ENCODE measurements around the gene FAM222A. TPM values are rescaled to one million over a fixed set of nuclear protein-coding genes. Genes with fewer than 3 reads are reported as not detected.

FAM222A gene
- total RNA-seq, 3 donors from 2014 or later (not counting 1 experiment from before 2014, with no cell fraction given) = 3.1 to 6.6 (median 4.0) TPM

GRCh38 chr12:109721276-109721675 is 7.7 kb downstream of the FAM222A start:
- TF ChIP-seq, protein P1, sequence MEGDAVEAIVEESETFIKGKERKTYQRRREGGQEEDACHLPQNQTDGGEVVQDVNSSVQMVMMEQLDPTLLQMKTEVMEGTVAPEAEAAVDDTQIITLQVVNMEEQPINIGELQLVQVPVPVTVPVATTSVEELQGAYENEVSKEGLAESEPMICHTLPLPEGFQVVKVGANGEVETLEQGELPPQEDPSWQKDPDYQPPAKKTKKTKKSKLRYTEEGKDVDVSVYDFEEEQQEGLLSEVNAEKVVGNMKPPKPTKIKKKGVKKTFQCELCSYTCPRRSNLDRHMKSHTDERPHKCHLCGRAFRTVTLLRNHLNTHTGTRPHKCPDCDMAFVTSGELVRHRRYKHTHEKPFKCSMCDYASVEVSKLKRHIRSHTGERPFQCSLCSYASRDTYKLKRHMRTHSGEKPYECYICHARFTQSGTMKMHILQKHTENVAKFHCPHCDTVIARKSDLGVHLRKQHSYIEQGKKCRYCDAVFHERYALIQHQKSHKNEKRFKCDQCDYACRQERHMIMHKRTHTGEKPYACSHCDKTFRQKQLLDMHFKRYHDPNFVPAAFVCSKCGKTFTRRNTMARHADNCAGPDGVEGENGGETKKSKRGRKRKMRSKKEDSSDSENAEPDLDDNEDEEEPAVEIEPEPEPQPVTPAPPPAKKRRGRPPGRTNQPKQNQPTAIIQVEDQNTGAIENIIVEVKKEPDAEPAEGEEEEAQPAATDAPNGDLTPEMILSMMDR (IDR thresholded peaks at IDR 0.05) = no peak
- H3K4me1 ChIP-seq (ENCODE audit: control insufficient read depth, insufficient read depth, low read length) = no peaks in the 10 kb centered on the region
- Mint-ChIP-seq H3K27me3 (ENCODE audit: low read depth in 2 of 2) (peaks cover 14 to 18% of the 10 kb centered on the region in 2 donors), H3K9me3 (no peaks in the 10 kb centered on the region), H3K27ac (no peak overlapping the region), H3K36me3 (no peaks in the 10 kb centered on the region), H3K4me3 (no peak overlapping the region), H3K4me1 (peaks cover 0 to 4% of the 10 kb centered on the region in 2 donors)
- no peak overlapping the region for H3K27ac ChIP-seq (ENCODE audit: low read length)
- no peaks in the 10 kb centered on the region for H3K9me3 ChIP-seq (ENCODE audit: control insufficient read depth, insufficient read depth, low read length)
- WGBS (ENCODE audit: insufficient coverage) = 94% methylated on average over 10 of the region's 10 CpGs
- no peak overlapping the region for H3K4me3 ChIP-seq (ENCODE audit: low read length)
- DNase-seq = no peak
- intact Hi-C loops (cut with micrococcal nuclease) = no loop called here
- no peaks in the 10 kb centered on the region for H3K36me3 ChIP-seq (ENCODE audit: control insufficient read depth, insufficient read depth, low read length)
- no peak for ATAC-seq
- H3K27me3 ChIP-seq (ENCODE audit: control insufficient read depth, insufficient read depth, low read length) = peaks cover 10% of the 10 kb centered on the region

GRCh38 chr12:109722022-109722720 is 8.5 kb downstream of the FAM222A start:
- Histone ChIP-seq H3K9me3 (ENCODE audit: control insufficient read depth, insufficient read depth, low read length) (no peaks in the 10 kb centered on the region), H3K36me3 (ENCODE audit: control insufficient read depth, insufficient read depth, low read length) (no peaks in the 10 kb centered on the region), H3K4me3 (ENCODE audit: low read length) (no peak overlapping the region), H3K27me3 (ENCODE audit: control insufficient read depth, insufficient read depth, low read length) (peaks cover 10% of the 10 kb centered on the region), H3K27ac (ENCODE audit: low read length) (no peak overlapping the region), H3K4me1 (ENCODE audit: control insufficient read depth, insufficient read depth, low read length) (no peaks in the 10 kb centered on the region)
- TF ChIP-seq, protein P1 (IDR thresholded peaks at IDR 0.05) = no peak
- Mint-ChIP-seq H3K9me3 (no peaks in the 10 kb centered on the region), H3K27ac (no peak overlapping the region), H3K4me1 (peaks cover 0 to 4% of the 10 kb centered on the region in 2 donors), H3K36me3 (no peaks in the 10 kb centered on the region), H3K4me3 (no peak overlapping the region), H3K27me3 (ENCODE audit: low read depth in 2 of 2) (peaks cover 12 to 13% of the 10 kb centered on the region in 2 donors)
- no peak for ATAC-seq
- DNase-seq = no peak
- 81% methylated on average over 6 of the region's 6 CpGs for WGBS (ENCODE audit: insufficient coverage)
- intact Hi-C loops (cut with micrococcal nuclease) = no loop called here

DNA sequence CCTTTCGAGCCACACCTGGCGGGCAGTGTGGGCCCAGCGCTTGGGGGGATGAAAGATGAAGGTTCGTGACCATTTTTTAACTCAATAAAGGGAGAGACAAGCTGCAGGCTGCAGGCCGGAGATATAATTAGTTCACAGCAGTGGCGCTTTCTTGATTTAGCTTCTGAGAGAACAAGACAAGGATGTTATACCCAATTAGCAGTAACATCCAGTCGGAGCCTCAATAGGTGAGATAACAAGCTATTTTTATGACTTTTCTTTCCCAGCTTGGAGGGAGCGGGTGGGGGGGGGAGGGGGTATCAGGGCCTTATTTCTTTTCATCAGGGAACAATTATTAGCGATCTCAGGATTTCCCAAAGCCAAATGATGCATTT is 9.1 kb downstream of the FAM222A start:
- no peaks in the 10 kb centered on the region for H3K36me3 ChIP-seq (ENCODE audit: control insufficient read depth, insufficient read depth, low read length)
- peaks cover 8% of the 10 kb centered on the region for H3K27me3 ChIP-seq (ENCODE audit: control insufficient read depth, insufficient read depth, low read length)
- 97% methylated on average over 8 of the region's 9 CpGs for WGBS (ENCODE audit: insufficient coverage)
- H3K36me3 Mint-ChIP-seq = no peaks in the 10 kb centered on the region
- no peak overlapping the region for H3K27ac Mint-ChIP-seq
- H3K4me1 Mint-ChIP-seq = peaks cover 0 to 4% of the 10 kb centered on the region in 2 donors
- no peak overlapping the region for H3K4me3 ChIP-seq (ENCODE audit: low read length)
- H3K4me3 Mint-ChIP-seq = no peak overlapping the region
- H3K27ac ChIP-seq (ENCODE audit: low read length) = no peak overlapping the region
- DNase-seq = no peak
- TF ChIP-seq, protein P1 (IDR thresholded peaks at IDR 0.05) = no peak
- intact Hi-C loops (cut with micrococcal nuclease) = no loop called here
- H3K9me3 ChIP-seq (ENCODE audit: control insufficient read depth, insufficient read depth, low read length) = no peaks in the 10 kb centered on the region
- peaks cover 7% of the 10 kb centered on the region in 2 donors for H3K27me3 Mint-ChIP-seq (ENCODE audit: low read depth in 2 of 2)
- no peaks in the 10 kb centered on the region for H3K9me3 Mint-ChIP-seq
- no peak for ATAC-seq
- H3K4me1 ChIP-seq (ENCODE audit: control insufficient read depth, insufficient read depth, low read length) = no peaks in the 10 kb centered on the region

All from natural killer cell (primary cell).